EL (cell line): ENCODE data around the gene TET3.

Experiments
- DNase-seq: peaks from one replicate; pipeline ENCODE4 v3.0.0-alpha.2; 2016

Gene TET3

DNA sequence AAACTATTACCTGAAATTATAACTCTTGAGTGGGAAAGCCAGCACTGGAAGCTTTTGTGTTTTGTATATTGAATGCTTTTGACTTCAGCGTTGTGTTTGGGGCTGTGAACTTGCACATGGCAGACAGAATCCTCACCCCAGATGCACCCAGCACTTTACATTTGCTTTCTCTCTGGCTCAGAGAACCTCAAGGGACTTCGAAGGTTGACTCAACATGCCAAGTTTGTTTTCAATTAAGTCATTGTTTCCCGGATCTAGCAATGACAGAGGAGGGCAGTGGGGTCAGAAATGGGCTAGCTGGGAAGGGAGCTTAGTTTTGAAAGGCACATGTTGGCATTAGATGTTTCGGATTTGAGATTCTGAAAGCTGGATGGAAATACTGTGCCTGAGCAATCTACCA, 22.4 kb downstream of the TET3 start:
- no peak for DNase-seq

DNA sequence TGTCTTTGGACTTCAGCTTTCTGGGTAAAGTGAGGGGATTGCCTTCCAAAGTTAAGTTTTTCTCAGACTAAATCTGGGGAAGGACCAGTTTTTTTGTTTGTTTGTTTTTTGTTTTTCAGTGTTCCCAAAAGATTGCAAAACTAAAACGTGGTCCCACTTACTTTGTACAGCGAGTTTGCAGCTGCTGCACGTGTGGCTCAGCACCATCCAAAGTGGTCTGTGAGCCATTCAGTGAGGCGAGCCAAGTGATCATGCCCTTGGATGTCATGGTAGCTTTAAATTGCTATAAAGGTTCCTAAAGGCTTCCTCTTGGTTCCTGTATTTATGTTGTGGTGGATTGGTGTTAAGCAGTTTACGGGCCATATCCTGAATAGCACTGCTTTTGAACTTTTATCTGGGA, 23.0 kb downstream of the TET3 start:
- DNase-seq = no peak

DNA sequence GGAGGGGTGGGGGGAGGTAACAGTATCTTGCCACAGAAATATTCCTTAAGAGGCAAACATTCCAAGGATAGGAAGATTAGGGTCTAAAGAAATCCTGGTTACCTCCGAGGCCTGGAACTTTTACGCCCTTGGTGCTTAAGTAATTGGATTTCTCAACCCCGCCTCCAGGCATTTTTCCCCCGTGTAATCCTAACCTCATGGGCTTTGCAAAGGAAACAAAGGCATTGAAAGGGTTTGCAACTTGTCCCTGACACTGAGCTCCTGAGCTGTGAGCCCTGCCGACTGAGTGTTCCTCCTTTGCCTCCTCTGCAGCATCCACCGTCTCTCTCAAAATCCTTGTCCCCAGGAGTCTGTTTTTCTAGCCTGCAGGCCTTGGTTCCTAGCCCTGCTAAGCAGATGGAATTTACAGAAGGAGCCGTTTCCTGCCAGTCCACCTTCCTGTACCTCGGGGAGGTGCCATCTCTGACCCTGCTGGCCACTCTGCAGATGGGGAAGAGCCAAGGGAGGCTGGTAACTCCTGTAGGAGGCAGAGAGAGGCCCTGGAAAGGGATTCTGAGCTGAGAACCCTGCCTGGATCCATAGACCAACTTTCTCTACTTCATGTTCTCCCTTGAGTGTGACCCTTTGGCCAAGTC, 24.2 kb downstream of the TET3 start:
- no peak for DNase-seq

DNA sequence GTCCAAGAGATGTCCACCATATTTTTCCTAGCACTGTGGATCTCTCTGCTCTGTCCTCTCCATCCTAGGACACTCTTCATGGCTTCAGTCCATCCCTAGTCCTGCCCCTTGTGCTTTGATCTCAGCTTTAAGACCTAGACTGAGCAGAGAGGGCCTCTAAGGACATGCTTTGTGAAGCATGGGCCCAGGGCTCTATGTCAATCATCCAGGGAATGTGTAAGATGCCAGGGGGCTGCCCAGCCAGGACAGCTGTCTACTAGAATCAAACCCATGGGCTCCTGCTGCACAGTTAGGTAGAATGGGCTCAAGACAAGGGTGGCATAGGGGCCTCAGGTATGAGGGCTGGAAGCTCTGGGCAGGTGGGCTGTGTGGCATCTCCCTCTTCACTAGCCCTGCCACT, 24.9 kb downstream of the TET3 start:
- DNase-seq = no peak

DNA sequence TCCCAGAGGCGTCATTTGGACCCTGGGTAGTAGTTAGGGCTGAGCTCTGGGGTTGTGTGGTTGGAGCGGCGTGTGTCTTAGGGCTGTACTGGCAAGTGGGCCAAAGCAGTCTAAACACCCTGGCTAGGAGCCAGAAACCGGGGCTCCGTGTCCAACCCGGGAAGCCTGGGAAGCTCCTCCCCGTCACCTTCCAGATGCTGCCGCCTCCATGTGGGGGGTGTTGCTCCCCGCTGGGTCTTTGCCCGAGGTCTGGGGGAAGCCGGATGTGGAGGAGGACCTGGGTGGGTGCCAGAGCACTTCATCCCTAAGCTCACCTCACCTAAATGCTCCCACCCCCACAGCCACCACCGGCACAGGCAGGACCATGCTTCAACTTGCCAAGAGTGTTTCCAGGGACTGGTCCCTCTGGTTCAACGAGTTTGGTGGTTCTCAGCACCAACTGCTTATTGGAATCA, 25.4 kb downstream of the TET3 start:
- no peak for DNase-seq

GRCh38 chr2:74011246-74011645, 26.5 kb downstream of the TET3 start:
- DNase-seq = no peak

GRCh38 chr2:74014813-74015212, 30.1 kb downstream of the TET3 start:
- no peak for DNase-seq

- no peak for DNase-seq
Measured at GRCh38 chr2:74017223-74017622, 32.5 kb downstream of the TET3 start.

DNA sequence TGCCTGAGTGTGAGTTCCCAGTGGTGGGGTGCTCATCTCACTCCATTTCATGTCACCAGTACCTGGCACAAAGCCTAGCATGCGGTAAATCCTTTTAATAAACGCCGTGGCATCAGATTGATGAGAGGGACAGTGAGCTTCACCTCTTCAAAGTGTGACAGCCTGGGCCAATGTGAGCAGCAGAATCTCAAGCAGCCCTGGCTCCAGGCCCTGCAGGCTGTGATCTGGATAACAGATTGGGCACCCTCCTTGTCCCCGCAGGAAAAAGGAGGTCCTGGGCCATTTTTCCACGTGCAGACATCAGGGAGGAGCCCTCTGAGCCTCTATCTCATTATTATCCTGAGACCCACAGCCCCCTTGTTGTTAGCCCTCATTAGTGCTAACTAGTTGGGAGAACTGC, 34.8 kb downstream of the TET3 start:
- no peak for DNase-seq

- no peak for DNase-seq
Measured at GRCh38 chr2:74020702-74021406, 36.1 kb downstream of the TET3 start.

DNA sequence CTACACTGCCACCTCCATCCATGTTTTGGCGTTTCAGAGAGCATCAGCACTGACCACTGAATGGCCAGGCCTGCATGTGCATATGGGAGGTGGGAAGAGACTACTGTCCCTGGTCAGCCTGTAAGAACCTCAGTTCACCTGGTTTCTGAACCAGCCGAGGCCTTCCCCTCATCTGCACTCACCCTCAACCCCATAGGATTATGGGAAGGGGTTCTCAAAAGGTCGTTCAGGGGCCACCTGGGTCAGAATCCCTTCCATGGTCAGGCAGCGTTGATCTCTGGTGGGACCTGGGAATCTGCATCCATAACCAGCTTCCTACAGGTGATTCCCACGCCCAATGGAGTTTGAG, 36.7 kb downstream of the TET3 start:
- DNase-seq = no peak

GRCh38 chr2:74024216-74024615, 39.5 kb downstream of the TET3 start:
- DNase-seq = no peak

DNA sequence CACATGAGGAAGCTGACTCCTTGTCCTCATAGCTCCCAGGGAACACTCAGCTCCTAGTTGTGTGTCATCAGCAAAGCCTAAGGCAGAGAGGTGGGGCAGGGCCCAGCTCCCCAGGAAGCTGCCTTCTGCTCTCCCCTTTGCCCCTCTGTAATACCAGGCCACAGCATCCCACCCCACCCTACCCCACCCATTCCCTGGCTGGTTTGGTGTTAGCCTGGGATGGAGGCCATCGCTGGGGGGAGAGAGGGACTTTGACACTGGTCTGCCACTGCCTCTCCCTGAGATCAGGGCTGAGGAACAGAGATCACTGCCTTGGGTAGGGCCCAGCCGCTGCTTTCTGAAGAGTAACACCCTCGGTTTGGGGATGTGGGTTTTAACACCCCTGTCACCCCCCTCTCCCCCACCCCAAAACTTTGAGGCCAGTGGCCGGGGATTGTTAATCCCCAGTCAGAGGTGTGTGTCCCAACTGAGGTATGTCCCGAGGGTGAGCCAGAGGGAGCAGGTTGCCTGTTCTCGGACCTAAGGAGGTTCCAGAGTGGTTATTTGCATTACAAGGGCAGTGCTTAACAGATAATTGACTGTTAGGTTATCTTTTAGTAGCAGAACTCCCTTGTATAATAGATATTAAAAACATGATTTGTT, 41.4 kb downstream of the TET3 start:
- DNase-seq = peak; percentile 31

GRCh38 chr2:74026687-74027241, 42.1 kb downstream of the TET3 start:
- no peak for DNase-seq

GRCh38 chr2:74027496-74027895, 42.8 kb downstream of the TET3 start:
- no peak for DNase-seq

GRCh38 chr2:74028290-74028689, 43.6 kb downstream of the TET3 start:
- DNase-seq = no peak

GRCh38 chr2:74028741-74029140, 44.0 kb downstream of the TET3 start:
- no peak for DNase-seq

GRCh38 chr2:74029714-74030397, 45.1 kb downstream of the TET3 start:
- no peak for DNase-seq

DNA sequence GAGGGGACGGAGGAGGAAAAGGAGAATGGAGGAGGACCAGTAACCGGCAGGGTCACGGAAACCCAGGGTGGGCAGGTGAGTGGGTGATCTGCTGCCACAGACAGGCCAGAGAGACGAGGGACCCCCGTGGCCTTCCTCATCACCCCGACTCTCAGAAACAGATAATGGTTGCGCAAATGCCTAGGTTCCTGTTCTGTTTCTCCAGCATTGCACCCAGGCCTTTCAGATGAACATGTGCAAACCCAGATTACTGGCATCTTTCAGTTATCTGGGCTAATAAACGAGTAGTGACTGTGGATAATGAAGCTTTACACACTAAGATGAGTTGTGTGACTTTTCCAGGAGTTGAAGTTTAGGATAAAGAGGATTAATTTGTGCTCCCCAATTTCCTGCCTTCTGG, 46.5 kb downstream of the TET3 start:
- no peak for DNase-seq

GRCh38 chr2:74031959-74032287, 47.2 kb downstream of the TET3 start:
- no peak for DNase-seq

DNA sequence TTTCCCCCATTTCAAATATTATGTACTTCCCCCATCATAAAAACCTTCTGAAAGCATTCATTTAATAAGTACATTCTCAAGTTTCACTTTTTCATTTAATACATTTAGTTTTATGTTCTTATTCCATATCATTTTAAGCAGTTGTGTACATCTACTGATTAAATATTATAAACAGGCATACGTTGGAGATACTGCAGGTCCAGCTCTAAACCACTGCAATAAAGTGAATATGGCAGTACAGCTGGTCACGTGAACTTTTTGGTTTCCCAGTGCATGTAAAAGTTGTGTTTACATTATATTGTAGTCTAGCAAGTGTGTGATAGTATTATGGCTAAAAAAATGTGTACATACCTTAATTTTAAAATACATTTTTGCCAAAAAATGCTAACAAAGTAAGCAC, 48.7 kb downstream of the TET3 start:
- no peak for DNase-seq
